NCI-H1092 (cell line): ENCODE results near the gene PRRC2C.

Experiments
- DNase-seq: peaks from one replicate; lab custom pipeline; 2025; lab: John Stamatoyannopoulos, UW

PRRC2C gene

DNA sequence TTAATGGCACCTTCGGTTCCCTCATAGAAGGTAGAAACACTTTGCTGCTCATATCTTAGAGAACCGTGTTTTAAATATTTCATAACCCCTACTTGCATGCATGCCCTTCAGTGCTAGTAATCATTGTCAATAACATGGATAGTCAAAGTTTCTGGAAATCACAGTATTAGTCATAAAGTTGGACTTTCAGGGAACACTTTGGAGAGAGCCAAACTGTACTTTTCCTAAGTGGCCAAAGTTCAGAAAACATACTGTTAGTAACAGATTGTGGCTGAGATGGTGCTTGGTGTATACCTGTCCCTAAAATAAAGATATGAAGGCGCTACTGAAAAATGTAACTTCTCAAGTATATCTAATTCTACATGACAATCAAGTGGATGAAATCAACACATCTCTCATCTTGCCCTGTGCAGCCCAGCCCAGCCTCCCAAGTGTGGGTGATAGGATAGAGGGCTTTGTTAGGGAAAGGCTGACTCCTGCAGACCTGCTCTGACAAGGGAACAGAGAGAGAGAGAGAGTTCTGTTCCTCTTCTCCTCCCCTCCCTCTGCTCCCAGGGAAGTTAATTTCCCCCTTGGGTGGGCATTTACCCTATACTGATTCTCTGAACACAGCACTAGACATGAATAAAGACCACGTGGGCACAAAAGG lies 152.7 kb downstream of the PRRC2C start:
- DNase-seq = no peak

DNA sequence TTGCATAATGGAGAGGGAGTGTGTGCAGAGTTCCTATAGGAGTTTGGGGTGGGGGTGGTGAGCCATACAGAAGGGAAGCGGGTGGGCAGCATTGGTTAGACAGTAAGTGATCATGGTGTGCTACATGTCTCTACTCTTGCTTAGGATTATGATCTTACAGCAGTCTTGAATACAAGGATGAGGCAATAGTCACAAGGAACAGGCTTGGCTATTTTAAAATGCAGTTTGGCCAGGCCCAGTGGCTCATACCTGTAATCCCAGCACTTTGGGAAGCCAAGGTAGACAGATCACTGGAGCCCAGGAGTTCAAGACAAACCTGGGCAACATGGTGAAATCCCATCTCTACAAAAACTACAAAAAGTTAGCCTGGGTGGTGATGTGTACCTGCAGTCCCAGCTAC lies 154.9 kb downstream of the PRRC2C start:
- no peak for DNase-seq

DNA sequence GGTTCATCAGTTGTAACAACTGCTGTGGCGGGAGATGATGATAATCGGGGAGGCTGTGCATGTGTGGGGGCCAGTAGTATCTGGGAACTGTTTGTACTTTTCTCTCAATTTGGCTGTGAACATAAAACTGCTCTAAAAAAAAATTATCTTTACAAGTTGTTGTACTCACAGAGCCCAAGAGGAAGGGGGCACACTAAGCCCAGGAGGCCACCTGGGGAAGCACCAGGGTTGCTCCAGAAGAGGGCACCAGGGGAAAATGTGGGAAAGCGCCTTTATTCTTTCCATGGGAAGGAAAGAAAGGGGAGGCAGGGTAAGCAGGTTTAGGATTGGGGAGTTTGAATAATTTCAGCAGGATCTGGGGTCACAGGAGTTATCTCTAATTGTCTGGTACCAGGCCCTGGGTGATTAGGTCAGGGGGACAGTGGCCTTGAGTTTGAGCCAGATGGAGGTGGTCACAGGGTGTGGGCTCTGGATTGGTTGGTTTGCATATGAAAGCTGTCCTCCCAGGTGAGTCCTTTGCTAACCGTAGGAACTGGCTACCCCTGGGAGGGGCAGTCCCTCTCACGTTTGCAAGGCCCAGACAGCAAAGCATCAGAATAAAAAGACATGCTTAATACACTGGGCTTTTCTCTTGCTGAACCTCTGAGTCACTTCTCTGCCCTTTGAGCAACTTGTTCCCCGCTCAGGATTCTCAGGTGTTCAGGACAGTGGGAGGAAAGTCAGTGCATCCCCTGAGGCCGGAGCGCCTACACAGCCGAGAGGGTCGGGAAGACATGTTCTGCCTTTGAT lies 155.9 kb downstream of the PRRC2C start:
- DNase-seq = no peak

DNA sequence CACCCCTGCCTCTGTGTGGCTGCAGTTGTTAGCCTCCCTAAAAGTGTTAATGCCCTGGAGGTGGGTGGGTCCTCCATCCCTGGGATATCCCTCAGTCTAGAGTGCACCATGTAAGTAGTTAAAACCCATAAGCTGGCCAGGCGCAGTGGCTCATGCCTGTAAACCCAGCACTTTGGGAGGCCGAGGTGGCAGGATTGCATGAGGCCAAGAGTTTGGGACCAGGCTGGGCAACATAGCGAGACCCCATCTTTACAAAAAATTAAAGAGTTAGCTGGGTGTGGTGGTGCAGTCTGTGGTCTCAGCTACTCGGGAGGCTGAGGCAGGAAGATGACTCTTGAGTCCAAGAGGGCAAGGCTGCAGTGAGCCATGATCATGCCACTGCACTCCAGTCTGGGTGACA lies 156.9 kb downstream of the PRRC2C start:
- no peak for DNase-seq
